IMR-90 (cell line): ENCODE data around the gene PGA4. TPM values are rescaled to one million over a fixed set of nuclear protein-coding genes. Genes with fewer than 3 reads are reported as not detected.

Source experiments
- ATAC-seq: fragments of 200-7000 bp; cut with Tn5 transposase; 2 replicates; pipeline ENCODE4 v1.9.1; 2020; ENCODE audit warnings: low read depth, mild to moderate bottlenecking, moderate library complexity
- BruUV-seq: library from RNA; stranded (reverse); fragments of 400-500 nt; replicated peaks from 2 replicates; lab custom pipeline; 2021; lab: Mats Ljungman, UMichigan
- CTCF ChIA-PET: fragments of 300-600 bp; formaldehyde crosslinking; extraction: SDS; loops from one replicate; lab custom pipeline; 2021; ENCODE audit warnings: antibody characterized with exemption; lab: Yijun Ruan, JAX
- POLR2A ChIA-PET: fragments of 300-600 bp; sonication (Branson Sonifier 250); formaldehyde crosslinking; loops from one replicate; lab custom pipeline; 2022; ENCODE audit warnings: antibody characterized with exemption; ENCODE audit not compliant: unreplicated experiment; lab: Charles Lee
- DNase-seq: peaks from one replicate; pipeline ENCODE4 v3.0.0; 2013
- H2AFZ ChIP-seq: replicated peaks from 2 replicates; pipeline ENCODE3; 2013; ENCODE audit warnings: low read length, mild to moderate bottlenecking; ENCODE audit not compliant: poor library complexity
- H2AK5ac ChIP-seq: 2 replicates; pipeline ENCODE4 v1.6.1; 2013; ENCODE audit warnings: low read depth, low read length, inconsistent platforms
- H2AK9ac ChIP-seq: replicated peaks from 2 replicates; pipeline ENCODE3; 2013; ENCODE audit warnings: mild to moderate bottlenecking, low read depth, low read length, moderate library complexity; ENCODE audit not compliant: poor library complexity
- H2BK120ac ChIP-seq: 2 replicates; pipeline ENCODE4 v1.6.1; 2013; ENCODE audit warnings: low read depth, low read length, inconsistent platforms
- H2BK15ac ChIP-seq: 3 replicates; pipeline ENCODE4 v1.6.1; 2013; ENCODE audit warnings: low read depth, low read length, inconsistent platforms
- H2BK20ac ChIP-seq: 2 replicates; pipeline ENCODE4 v1.6.1; 2013; ENCODE audit warnings: low read depth, mild to moderate bottlenecking, inconsistent platforms, low read length, moderate library complexity
- H2BK5ac ChIP-seq: 2 replicates; pipeline ENCODE4 v1.6.1; 2013; ENCODE audit warnings: mild to moderate bottlenecking, low read depth, low read length, inconsistent platforms; ENCODE audit not compliant: poor library complexity, severe bottlenecking
- H3K14ac ChIP-seq: replicated peaks from 2 replicates; pipeline ENCODE4 v1.6.1; 2013; ENCODE audit warnings: low read depth, low read length, inconsistent platforms
- H3K18ac ChIP-seq: 2 replicates; pipeline ENCODE4 v1.6.1; 2013; ENCODE audit warnings: low read depth, low read length, control low read depth
- H3K23ac ChIP-seq: 2 replicates; pipeline ENCODE4 v1.6.1; 2013; ENCODE audit warnings: low read depth, low read length, inconsistent platforms
- H3K27ac ChIP-seq: 2 replicates; pipeline ENCODE4 v1.5.1; 2013; ENCODE audit warnings: mild to moderate bottlenecking, control low read depth, low read length; ENCODE audit not compliant: insufficient read depth
- H3K27me3 ChIP-seq: 2 replicates; pipeline ENCODE4 v1.6.1; 2013; ENCODE audit warnings: low read length; ENCODE audit not compliant: control insufficient read depth, insufficient read depth
- H3K36me3 ChIP-seq: 2 replicates; pipeline ENCODE4 v1.6.1; 2013; ENCODE audit warnings: low read length, mixed read lengths; ENCODE audit not compliant: control insufficient read depth, insufficient read depth
- H3K4ac ChIP-seq: 2 replicates; pipeline ENCODE4 v1.6.1; 2013; ENCODE audit warnings: low read depth, low read length, inconsistent platforms
- H3K4me1 ChIP-seq: 2 replicates; pipeline ENCODE4 v1.6.1; 2013; ENCODE audit warnings: low read length, mixed read lengths; ENCODE audit not compliant: control insufficient read depth, insufficient read depth
- H3K4me2 ChIP-seq: 2 replicates; pipeline ENCODE4 v1.6.1; 2013; ENCODE audit warnings: low read depth, mild to moderate bottlenecking, control low read depth, low read length, moderate library complexity
- H3K4me3 ChIP-seq: 2 replicates; pipeline ENCODE4 v1.5.1; 2013; ENCODE audit warnings: low read depth, mild to moderate bottlenecking, control low read depth, low read length, moderate library complexity; ENCODE audit not compliant: insufficient read depth
- H3K56ac ChIP-seq: 2 replicates; pipeline ENCODE4 v1.6.1; 2013; ENCODE audit warnings: low read length, inconsistent platforms; ENCODE audit not compliant: insufficient read depth; ENCODE audit errors: extremely low read depth
- H3K79me1 ChIP-seq, 2 experiments: 2 replicates each; pipeline ENCODE4 v1.6.1; 2013; ENCODE audit warnings: low read length in 2 of 2, inconsistent platforms in 1 of 2, low read depth in 1 of 2
- H3K9ac ChIP-seq: 2 replicates; pipeline ENCODE4 v1.6.1; 2013; ENCODE audit warnings: low read depth, low read length, control low read depth
- H3K9me1 ChIP-seq: 2 replicates; pipeline ENCODE4 v1.6.1; 2013; ENCODE audit warnings: low read length, inconsistent platforms; ENCODE audit not compliant: insufficient read depth
- H3K9me3 ChIP-seq: 2 replicates; pipeline ENCODE4 v1.6.1; 2013; ENCODE audit warnings: low read length; ENCODE audit not compliant: control insufficient read depth, insufficient read depth
- H4K20me1 ChIP-seq: 2 replicates; pipeline ENCODE4 v1.6.1; 2013; ENCODE audit warnings: low read length, inconsistent platforms; ENCODE audit not compliant: insufficient read depth
- H4K5ac ChIP-seq: 2 replicates; pipeline ENCODE4 v1.6.1; 2013; ENCODE audit warnings: mild to moderate bottlenecking, low read depth, low read length, control low read depth
- H4K8ac ChIP-seq, 2 experiments: 2 replicates each; pipeline ENCODE4 v1.6.1; 2013; ENCODE audit warnings: low read depth in 2 of 2, low read length in 2 of 2, control low read depth in 1 of 2, inconsistent platforms in 1 of 2
- H4K91ac ChIP-seq: 2 replicates; pipeline ENCODE4 v1.6.1; 2013; ENCODE audit warnings: low read depth, low read length, inconsistent platforms; ENCODE audit not compliant: insufficient read depth
- CHD1 ChIP-seq: IDR thresholded peaks from 2 replicates; pipeline ENCODE4 v1.6.1; 2012; ENCODE audit warnings: low read depth, low read length, improper control_type of control experiment
- CTCF ChIP-seq: conservative IDR thresholded peaks from 2 replicates; pipeline ENCODE4 v1.5.1; 2012; ENCODE audit warnings: mild to moderate bottlenecking, low read depth, low read length, improper control_type of control experiment
- MXI1 ChIP-seq: IDR thresholded peaks from 2 replicates; pipeline ENCODE4 v1.6.1; 2012; ENCODE audit warnings: low read depth, mild to moderate bottlenecking, low read length, moderate library complexity, borderline replicate concordance
- RCOR1 ChIP-seq: IDR thresholded peaks from 2 replicates; pipeline ENCODE4 v1.6.1; 2012; ENCODE audit warnings: mild to moderate bottlenecking, low read length, improper control_type of control experiment; ENCODE audit not compliant: insufficient replicate concordance
- WGBS, 2 experiments: methylation state at CpG; one replicate each; pipeline versions ENCODE4 v1.1.5 to v1.1.7; 2013; ENCODE audit warnings: missing lambda C conversion rate in 2 of 2; ENCODE audit not compliant: insufficient read length in 1 of 2; ENCODE audit errors: extremely low coverage in 2 of 2; 5-methylcytosine and 5-hydroxymethylcytosine counted together
- dilution Hi-C: fragments of 300-500 bp; cut with HindIII; formaldehyde crosslinking; loops from one replicate; pipeline ENCODE4 v1.14.3; 2018; ENCODE audit warnings: low sequenced_read_pairs; ENCODE audit not compliant: unreplicated experiment
- in situ Hi-C: fragments of 300-500 bp; cut with MboI; formaldehyde crosslinking; loops from 3 replicates; pipeline ENCODE4 v1.14.3; 2019; ENCODE audit warnings: low sequenced_read_pairs, inconsistent platforms, mixed read lengths
- intact Hi-C: fragments of 100-400 bp; cut with micrococcal nuclease; formaldehyde crosslinking; loops from 2 replicates; pipeline ENCODE4 v1.10.0; 2022
- polyA plus RNA-seq, 3 experiments: library from polyadenylated mRNA; depleted of rRNA; stranded (reverse); fragments of >200 nt; gene quantifications; 2 replicates each; pipeline ENCODE4 v1.2.3, GENCODE V29; 2012; ENCODE audit warnings: low replicate concordance in 1 of 3
- total RNA-seq: library from RNA; depleted of rRNA; stranded (reverse); fragments of >200 nt; gene quantifications from 2 replicates; pipeline ENCODE4 v1.2.3, GENCODE V29; 2012

The PGA4 gene
- total and polyA plus RNA-seq, 2 of the 4 experiments (the other 2 are of a cell fraction): not detected

- no peak for ATAC-seq
- Histone ChIP-seq H3K9ac (no peak overlapping the region), H3K23ac (no peak overlapping the region), H3K4me2 (no peak overlapping the region), H2BK15ac (no peak overlapping the region), H3K56ac (no peak overlapping the region), H3K4me3 (no peak overlapping the region), H3K9me3 (no peaks in the 10 kb centered on the region; the same call in 1 of the 2 replicates), H4K20me1 (no peaks in the 10 kb centered on the region), H4K5ac (no peak overlapping the region), H2AFZ (no peak overlapping the region), H2AK9ac (no peak overlapping the region), H2BK20ac (no peak overlapping the region), H3K4me1 (no peaks in the 10 kb centered on the region), H4K8ac (no peak overlapping the region), H2BK5ac (no peak overlapping the region), H2AK5ac (no peak overlapping the region), H3K36me3 (no peaks in the 10 kb centered on the region), H3K9me1 (no peaks in the 10 kb centered on the region), H2BK120ac (no peak overlapping the region), H3K14ac (no peak overlapping the region), H3K18ac (no peak overlapping the region), H3K4ac (no peak overlapping the region), H3K27me3 (peaks cover 52% of the 10 kb centered on the region), H3K79me1 (no peaks in the 10 kb centered on the region), H4K91ac (no peak overlapping the region), H3K27ac (no peak overlapping the region)
- ChIA-PET POLR2A (no interaction called here), CTCF (interaction anchor here (1.9 to 3.0 kb wide), 2 partner anchors 11 to 275 kb away, joined by 5 to 11 read pairs; no protein-coding TSS in a partner anchor)
- TF ChIP-seq CTCF (no peak), CHD1 (no peak), MXI1 (no peak), RCOR1 (no peak)
- intact Hi-C loops: loop anchor here (5.0 kb wide), 2 partner anchors 268 to 343 kb away; partner anchors contain the start of gene PRPF19
- in situ Hi-C loops: no loop called here
- BruUV-seq: no TSS peak
- 100% methylated on average over 1 of the region's 6 CpGs; no CpG with 5 or more reads in 1 of the 2 experiments for WGBS, 2 experiments
- dilution Hi-C loops: no loop called here
- DNase-seq: no peak
Observed at GRCh38 chr11:61174949-61175348, 47.2 kb upstream of the PGA4 start.
